GM18868 (cell line): Measurements from ENCODE around the gene AQP12A.

ENCODE experiments used
- ATAC-seq: cut with Tn5 transposase; IDR thresholded peaks from one replicate; pipeline ENCODE4 v1.9.1; 2021; ENCODE audit warnings: mild to moderate bottlenecking, moderate library complexity; ENCODE audit not compliant: unreplicated experiment

AQP12A gene

GRCh38 chr2:240703417-240704341, 12.0 kb downstream of the AQP12A start:
- ATAC-seq, result no peak

GRCh38 chr2:240704651-240705050, 13.0 kb downstream of the AQP12A start:
- no peak for ATAC-seq

GRCh38 chr2:240705204-240705791, 13.6 kb downstream of the AQP12A start:
- ATAC-seq, result no peak

GRCh38 chr2:240707043-240707756, 15.5 kb downstream of the AQP12A start:
- ATAC-seq, result no peak

- ATAC-seq, result no peak
Observed at GRCh38 chr2:240707821-240708220, 16.2 kb downstream of the AQP12A start.

GRCh38 chr2:240708457-240708856, 16.8 kb downstream of the AQP12A start:
- ATAC-seq, result no peak

- no peak for ATAC-seq
Observed at GRCh38 chr2:240711296-240711695, 19.6 kb downstream of the AQP12A start.

- no peak for ATAC-seq
Observed at GRCh38 chr2:240711701-240712100, 20.0 kb downstream of the AQP12A start.

GRCh38 chr2:240712121-240712520, 20.5 kb downstream of the AQP12A start:
- ATAC-seq, result no peak

- no peak for ATAC-seq
Observed at GRCh38 chr2:240713071-240713927, 21.6 kb downstream of the AQP12A start.

- no peak for ATAC-seq
Observed at GRCh38 chr2:240713928-240714746, 22.5 kb downstream of the AQP12A start.

GRCh38 chr2:240714747-240715725, 23.4 kb downstream of the AQP12A start:
- ATAC-seq, result no peak

GRCh38 chr2:240716130-240716798, 24.6 kb downstream of the AQP12A start:
- ATAC-seq, result no peak

- no peak for ATAC-seq
Observed at GRCh38 chr2:240717181-240717641, 25.5 kb downstream of the AQP12A start.

- no peak for ATAC-seq
Observed at GRCh38 chr2:240717681-240718581, 26.3 kb downstream of the AQP12A start.

GRCh38 chr2:240718896-240719490, 27.3 kb downstream of the AQP12A start:
- ATAC-seq, result no peak
